ENCODE results near the gene HOXA6.

HOXA6 gene

DNA sequence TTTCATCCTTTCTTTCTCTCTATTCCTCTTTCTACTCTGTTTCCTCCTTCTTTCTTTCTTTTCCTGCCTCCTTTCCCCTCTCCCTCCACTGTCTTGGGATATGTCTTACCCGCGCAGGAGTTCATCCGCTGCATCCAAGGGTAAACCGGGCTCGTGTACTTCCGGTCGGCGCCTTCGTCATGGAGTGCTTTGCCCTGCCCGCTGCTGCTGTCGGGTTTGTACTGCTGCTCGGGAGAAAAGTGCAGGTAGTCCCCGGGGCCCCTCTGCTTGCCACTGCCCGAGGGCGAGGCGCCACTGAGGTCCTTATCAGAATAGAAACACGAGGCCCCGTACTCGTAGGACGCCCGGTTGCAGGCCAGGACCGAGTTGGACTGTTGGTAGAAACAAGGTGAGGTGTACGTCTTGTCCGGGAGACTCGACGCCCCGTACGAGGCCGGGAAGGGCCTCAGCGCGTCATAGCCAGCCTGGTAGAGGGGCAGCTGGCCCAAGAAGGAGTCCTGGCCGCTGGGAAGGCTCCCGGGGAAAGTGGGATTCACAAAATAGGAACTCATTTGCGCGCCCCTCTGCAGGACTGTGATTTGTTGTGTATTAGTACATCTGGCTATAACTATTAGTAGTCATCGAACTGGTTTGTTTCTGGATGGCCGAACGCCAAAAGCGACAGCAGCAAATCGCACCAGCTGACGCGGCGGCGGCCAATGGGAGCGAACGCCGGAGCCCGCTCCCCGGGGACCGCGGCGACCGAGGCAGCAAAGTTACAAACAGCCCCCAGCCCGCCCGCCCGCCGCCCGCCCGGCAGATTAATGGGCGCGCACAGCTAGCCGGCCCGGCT, at the start of gene HOXA6:
HOXA6 (minus strand) TSS at position 576 of the 832 bp plus-strand sequence; CDS start at position 551, 25 bp downstream.
- DNase-seq: no peak

DNA sequence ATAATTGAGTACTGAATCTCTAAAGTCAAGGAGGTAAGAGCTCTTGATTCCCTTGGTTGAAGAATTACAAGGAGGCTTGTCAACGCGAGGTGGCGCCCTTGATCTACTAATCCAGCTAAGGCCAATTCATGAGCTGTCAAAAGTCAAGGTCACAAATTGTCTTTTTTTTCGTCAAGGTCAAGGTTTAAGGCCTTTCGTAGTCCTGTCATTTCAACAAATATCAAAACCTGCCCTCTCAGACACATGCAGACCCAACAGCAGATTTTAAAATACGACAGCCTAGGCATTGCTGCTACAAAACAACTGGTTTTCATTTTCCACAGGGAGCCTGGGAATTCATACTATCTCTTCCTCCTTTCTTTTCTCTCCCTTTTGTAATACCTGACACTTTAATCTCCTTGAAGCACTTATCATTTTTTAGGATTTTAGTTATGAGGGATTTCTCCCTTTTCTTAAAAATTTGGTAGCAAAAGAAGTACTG, 48.8 kb upstream of the HOXA6 start:
- DNase-seq: peak; percentile 89

DNA sequence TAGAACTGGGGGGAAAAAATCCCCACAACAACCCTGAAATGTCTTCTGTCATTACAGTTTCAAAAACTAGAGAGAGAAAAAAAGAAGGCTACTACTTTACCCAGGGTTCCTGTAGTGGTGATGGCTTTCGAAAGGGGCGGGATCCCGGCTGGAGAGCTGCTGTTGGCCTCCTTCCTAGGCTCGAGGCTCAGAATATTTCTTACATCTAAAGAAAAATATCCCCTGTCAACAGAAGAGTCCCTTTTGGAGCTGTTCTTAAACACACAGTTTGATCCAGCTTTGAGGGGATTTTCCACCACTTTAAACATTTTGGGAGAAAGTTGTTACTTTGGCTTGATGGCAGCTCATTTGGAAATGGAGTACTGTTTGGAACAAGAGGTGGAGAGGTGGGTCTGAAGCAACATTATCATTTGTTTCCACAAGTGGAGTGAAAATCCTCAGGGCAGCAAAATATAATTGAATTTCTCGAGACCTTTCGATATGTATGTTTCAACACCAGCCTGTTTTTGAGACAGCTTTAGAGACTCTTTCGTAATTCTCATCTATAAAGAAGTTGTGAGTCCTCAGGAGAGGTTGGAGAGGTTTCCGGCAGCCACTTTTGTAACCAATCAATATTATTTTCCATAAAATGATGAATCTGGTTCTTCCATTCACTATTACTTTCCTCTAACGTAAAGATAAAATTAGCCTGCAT, 47.3 kb upstream of the HOXA6 start:
- no peak for DNase-seq

DNA sequence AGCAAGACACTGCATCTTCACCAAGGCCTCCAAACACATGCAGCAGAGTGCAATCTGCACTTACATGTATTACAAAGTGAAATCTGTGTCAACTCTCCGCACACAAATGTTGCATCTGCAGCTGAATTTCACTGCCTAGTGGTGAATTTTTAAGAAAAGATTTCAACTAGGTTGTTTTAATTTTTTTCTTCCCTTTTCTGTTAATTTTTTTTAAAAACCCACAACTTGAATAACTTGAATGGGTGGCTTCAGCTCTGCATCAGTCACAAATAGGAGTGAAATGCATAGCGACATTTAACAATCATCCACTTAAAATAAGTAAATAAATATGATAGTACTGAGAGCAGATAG, 46.4 kb upstream of the HOXA6 start:
- no peak for DNase-seq

DNA sequence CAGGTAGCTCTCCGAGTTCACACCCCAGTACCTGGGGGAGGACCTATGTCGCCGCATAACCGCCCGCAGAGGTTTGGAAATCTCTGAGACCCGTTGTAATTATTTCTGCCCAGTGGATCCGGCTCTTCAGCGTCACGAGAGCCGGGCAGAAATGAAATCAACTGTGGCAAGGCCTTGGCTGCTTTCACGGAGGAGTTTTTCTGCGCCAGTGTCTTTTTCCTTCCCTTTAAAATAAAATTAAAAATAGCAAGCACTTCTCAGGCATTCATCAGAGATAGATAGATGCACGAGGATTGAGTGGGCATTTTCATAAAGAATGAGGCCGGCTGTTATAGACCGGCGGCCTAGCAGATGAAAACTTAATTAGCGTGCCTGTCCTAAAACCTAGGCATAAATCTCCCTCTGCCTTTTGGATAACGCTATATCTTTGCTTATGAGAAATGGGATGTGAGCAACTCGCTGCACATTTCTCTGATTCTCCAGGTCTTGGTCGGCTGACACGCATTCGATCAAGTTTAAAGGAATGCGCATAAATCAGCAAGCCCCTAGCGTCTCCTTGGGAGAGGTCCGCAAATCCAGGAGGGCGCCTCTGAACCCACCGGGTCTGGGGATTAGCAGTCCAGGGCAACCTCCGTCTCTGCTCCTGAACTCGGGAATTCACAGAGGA, 45.9 kb upstream of the HOXA6 start:
- no peak for DNase-seq

DNA sequence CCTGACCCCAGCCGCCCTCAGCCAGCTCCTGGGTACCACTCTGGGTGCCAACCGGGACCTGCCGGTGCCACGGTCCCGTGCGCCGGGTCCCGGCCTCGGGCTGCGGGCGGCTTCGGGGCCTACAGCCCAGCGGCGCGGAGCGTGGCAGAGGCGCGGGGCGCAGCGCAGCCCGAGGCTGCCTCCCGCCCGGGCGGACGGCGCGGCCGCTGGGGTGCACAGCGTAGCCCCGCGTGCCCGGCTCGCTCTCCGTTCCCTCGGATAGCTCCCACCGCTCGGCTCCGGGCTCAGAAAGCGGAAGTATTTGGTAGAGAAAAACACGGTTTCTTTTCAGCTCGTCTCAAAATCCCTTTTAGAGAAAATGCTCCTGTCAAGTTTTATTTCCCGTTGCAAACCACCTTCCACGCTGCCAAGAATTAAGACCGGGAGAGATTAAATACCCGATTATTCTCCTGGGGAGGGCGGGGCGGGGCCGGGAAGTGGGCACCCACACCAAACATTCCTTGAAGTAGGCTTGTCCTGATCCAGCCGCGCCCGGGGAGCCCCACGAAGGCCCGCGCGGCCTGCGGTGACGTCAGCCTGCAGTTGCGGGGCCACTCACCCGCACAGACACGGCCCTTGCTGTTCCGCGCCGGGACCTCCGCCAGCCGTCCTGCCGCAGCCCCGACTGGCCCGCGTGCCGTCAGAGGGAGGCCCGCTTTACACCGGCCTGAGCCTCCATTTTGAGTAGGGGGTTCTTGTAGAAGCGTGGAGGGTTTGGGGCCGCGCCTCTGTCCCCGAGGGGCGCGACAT, 45.2 kb upstream of the HOXA6 start:
- DNase-seq: no peak

DNA sequence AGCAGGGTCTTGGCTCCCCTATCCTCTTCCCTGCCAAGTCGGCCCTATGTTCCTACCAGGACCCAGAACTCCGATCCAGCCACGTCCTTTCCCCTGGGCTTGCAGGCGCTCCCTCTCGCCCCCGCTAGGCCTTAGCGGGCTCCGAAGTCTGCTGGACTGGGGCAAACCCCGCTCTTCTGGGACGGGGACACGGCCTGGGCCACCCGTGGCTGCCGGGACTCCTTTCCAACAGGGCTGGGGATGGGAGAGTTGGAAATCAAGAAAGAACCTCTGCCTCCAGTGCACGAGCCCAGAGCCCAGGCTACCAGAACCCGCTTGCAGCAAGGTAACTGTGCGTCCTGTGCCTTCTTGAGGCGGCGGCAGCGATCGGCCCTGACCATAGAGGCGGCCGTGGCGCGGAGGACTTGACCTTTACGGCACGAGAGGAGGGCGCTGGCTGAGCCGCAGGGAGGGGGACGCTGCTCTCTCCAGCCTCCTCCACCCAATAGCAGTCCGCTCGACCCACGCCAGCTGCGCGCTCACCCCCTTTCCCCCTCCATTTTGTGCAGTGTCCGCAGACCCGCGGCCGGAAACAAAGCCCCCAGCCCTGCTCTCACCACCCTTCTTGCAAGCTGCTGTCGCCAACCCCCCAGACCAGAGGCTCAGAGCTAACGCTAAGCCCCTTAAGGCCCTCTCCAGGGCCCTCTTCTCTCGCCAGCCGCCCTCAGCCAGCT, 44.4 kb upstream of the HOXA6 start:
- no peak for DNase-seq

DNA sequence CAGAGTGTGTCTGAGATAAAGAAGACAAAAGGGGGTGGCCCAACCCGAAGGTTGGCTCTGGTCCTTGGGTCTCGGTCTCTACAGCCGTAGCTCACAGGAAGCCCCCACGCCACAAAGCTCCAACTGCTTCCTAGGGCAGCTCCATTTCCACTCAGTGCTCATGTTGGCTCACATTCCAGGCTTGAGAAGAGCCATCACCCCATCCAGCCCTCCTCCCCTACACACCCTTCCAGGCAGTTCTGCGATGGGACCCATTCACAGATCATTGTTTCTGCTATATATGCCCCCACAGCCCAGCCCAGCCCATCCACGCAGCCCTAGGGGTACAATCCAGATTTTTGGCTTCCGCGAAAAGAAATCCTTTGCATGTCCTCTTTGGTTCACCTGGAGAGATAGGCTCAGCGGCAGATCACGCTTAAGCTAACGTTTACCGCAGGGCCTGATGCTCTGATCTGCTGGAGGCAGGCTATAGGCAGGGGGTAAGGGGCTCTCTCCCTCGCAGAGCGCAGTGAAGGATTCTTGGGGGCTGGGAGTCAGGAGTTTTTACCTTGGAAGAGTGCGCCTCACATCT, 43.7 kb upstream of the HOXA6 start:
- DNase-seq: no peak

DNA sequence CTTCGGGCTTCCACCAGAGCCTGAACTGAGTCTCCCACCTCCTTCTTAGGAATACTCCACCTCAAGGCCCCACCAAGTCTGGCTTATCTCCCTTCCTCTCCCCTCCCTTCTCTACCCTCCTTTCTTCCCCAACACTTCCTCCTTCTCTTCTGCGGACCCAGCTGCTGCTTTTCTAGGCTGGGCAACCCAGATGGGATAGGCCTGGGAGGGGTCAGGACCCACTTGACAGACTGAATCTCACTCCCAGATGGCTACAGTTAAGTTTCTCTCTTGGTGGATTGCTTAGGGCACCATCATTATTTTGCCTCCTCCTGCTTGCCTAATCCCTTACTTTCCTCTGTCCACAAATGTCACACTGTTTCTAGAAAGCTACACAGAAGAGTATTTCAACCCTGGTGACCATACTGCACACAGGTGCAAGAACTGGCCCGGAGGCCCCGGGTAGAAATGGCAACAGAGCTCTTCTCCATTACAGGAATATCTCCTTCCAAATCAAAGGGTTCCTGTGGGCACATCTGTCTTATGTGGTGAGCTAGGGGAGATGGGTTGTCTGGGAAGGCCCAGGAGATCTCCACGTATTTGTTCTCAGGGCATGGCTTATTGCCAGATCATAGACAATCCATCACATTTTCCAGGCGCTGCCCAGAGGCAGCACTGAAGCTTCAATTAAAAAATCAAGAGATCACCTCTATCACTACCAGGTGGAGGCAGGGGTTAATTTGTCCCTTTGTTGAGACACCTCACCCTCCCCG, 42.6 kb upstream of the HOXA6 start:
- no peak for DNase-seq

DNA sequence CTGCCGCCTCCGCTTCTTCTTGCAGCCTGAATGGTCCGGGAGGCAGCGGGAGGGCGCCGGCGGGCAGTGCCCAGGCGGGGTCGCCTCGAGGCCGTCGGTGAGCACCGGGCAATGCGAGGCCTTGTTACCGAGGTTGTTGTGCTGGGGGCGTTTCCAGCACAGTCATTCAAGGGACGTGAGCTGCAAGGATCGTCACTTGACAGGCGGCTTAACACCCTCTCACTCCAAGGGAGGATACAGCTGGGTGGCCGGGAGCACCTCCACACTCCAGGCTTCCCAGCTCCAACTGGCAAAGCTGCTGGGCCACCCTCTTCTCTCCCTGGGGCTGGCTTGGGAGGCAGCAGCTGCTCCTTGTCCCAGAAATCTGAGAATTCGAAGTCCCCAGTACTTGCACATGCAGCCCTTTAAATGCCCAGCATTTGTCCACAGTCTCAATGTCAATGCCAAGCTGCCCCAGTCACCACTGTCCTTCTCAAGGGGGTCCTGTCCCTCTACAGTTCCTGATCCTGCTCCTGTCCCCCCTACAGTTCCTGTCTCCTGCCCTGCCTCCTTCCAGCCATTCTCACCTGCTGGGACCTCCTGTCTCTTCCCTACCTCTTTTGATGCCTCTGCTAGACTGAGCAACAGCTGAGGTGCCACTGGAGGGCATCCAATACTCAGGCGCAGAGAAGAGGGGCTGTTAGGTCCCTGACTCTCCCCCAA, 41.9 kb upstream of the HOXA6 start:
- DNase-seq: no peak

DNA sequence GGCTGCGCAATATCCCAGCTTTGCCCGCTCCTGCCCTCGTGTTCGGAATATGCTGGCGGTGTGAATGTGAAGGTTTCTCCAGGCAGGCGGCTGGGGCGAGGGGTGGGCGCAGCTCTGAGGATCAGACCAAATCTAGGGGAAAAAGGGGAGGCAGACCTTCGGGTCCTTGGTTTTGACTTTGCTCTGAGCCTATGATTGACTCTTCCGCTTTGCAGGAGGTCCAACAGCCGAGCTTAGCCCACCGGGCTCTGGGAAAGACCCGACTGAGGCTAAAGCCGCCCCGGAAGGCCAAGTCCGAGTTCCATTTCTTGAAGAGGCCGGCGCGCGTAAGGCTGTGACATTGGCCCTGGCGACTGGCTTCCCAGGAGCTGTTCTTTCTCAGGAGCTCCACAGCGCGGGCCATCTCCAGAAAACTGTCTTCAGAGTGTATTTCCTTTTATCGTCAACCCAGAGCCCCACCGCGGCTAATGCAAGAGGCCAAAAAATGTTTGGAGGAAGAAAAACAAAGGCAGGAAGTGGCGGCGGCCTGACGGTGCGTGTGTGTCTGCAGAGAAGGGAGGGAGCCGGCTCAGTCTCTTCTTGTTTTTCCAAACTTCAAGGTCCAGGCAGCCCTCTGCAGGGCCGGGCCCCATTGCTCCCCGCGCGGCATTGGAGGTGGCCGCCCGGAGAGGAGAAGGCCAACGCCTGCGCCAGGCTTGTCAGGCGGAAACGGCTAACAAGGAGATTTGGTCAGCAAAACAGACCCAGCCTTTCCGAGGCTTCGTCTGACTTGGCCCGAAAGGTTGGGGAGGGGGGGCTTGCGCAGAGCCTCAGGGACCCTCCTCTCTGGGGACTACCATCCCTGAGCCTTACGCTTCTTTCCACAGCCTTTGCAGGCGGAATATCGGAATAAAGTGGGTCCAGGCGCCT, 41.1 kb upstream of the HOXA6 start:
- DNase-seq: no peak

DNA sequence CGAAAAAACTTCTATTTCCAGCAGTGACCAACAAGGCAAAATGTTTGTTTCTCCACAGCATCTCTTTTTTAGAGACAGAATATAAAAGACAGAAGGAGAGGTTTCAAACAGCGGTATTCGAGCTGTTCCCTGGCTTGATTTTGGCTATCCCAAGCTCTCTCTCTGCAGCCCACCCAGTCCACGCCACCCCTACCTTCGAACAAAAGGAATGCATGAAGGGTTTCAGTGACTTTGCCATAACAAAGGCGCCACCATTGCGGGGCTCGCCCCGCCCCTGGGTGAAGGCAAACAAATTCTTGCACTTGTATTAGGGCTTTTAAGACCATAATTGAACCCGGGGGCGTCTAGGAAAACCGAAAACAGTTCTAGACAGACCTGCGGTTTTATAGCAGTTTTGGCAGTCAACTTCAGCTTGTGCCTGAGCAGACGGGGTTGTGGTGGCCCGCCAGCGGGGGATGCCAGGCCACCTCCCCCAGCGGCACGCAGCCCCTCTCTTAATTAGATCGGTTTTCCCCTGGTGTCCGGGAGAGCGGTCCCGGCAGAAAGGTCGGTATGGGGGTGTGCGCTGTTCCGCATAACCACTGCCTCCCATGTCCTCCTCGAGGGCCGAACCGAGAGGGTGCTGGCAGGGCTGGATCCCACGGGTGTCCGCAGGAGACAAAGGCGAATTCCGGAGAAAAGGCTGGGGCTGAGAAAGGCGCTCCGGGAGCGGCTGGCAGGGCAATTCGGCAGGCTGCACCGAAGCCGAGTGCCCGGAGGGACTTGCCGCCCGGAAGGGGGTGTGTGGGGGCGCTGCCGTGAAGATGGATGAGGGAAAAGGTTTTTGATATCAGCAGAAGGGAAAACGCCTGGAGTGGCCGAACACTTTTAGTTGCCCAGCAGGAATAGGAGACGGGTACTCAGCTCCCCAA, 40.2 kb upstream of the HOXA6 start:
- DNase-seq: no peak

DNA sequence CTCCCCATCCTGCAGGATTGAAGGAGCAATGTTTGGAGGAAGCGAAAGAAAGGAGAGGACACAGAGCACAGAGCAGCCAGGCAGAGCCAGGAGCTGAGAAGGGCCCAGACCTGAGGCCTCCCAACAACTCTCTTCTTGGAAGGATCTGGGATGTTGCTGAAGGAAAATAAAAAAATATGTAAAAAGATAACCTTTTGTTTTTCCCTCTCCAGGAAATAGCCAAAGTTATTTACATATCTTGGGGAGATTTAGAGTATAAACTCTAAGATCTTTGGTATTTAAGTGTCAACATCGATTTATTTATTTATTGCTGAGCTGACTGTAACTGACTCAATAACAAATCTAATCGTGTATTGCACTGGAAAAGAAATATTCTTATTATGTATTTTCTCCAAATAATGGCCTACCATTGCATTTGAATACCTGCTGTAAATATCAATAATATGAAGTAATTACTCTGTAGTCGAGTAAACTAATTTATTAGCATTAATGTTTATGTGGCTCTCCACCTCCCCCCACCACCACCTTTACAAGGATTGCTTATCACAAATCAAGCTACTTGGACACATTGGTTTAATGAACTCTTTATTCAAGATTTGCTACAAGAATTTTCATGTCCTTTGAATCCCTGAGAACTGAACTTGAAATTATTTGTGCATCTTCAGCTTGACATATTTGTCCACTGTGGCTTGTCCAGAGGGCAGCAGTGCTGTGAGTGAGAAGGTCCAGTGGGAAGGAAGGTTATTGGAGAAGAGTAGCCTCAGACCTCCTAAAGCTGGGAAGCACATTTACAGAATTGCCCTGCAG, 39.3 kb upstream of the HOXA6 start:
- DNase-seq: no peak

DNA sequence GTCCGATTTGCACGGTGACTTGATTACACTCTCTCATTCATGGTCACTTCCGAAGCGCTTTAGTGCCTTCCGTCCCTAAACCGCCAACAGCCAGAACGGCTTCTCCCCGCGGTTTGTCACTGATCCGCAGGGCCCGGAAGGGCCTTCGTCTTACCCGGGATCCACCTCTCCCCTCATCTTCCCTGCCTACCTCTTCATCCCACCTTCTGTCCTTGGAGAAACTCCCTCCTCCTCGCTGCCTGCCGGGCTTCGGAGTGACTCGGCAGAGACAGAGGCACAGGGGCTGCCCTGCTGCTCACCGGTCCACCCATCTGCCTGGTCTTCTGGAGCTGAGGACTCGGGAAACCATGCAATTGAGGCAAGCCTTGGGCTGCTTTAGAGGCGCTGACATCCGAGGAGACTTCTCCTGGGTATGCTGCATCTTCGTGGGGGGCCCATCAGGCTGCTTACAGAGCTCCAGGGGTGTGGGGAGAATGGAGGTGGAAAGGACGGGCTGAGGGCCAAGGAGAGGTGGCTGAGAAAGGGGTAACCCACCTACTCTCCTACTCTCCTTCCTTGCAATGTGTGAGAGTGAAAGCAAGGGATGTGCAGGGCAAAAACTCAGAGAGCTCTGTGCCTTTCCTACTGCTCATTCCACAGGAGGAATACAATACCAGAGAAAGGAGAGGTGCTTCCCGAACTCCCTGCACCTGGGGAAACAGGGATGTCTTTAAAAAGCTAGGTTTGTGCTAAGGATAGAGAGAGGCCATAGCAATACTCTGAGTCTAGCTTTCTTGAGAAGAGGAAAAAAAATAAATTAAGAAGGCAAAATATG, 38.5 kb upstream of the HOXA6 start:
- no peak for DNase-seq

DNA sequence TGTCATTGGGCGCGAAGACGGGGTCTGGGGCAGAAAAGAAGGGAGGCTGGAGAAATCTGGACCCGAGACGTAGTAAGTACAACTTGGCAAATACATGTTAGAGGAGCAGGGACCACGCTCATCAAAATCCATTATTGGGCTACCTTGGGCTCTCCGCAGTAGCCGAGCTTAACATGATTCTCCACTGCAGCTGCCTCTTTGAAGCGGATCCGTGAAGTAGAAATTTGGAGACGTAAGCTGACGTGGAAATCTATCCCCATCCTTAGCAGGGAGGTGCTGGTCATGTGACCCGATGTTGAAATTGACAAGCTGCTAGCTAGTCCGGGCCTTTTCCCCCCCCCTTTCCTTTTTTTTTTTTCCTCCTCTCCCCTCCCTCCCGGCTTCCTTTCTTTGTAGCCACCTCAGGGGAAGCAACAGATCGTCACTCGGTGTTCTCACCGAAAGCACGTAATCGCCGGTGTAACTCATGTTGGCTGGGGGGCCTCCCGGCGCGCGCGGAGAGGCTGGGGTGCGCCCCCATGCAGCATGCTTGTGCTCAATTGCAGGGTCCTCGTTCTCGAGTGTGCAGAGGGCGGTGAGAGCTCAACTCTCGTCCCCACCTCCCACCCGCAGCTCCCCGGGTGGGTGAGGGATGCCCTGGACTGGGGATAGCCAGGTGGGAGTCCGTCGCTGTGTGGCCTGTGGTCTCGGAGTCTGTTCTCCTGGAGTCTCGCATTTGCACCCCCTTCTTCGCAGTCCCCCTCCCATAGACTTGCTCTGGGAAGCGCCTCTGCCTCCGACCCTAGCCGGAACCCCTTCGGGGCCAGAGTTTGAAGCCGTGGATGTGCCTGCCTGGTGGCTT, 37.7 kb upstream of the HOXA6 start, which contains the start of gene HOXA11:
HOXA11 (minus strand) TSS at position 220 of the 841 bp plus-strand sequence; CDS start at position 132, 88 bp downstream.
- no peak for DNase-seq
